NCI-H774 (cell line): ENCODE data around the gene ZSCAN31.
A peak's percentile ranks its signal among the peaks of the same experiment; 100 is the strongest.
"Not testable (repeated sequence)": the region's sequence is repeated elsewhere in the genome, so short reads cannot be mapped to it uniquely, and the experiment has no call there.

ENCODE experiments used
- DNase-seq: peaks from one replicate; lab custom pipeline; 2025; lab: John Stamatoyannopoulos, UW

The ZSCAN31 gene

DNA sequence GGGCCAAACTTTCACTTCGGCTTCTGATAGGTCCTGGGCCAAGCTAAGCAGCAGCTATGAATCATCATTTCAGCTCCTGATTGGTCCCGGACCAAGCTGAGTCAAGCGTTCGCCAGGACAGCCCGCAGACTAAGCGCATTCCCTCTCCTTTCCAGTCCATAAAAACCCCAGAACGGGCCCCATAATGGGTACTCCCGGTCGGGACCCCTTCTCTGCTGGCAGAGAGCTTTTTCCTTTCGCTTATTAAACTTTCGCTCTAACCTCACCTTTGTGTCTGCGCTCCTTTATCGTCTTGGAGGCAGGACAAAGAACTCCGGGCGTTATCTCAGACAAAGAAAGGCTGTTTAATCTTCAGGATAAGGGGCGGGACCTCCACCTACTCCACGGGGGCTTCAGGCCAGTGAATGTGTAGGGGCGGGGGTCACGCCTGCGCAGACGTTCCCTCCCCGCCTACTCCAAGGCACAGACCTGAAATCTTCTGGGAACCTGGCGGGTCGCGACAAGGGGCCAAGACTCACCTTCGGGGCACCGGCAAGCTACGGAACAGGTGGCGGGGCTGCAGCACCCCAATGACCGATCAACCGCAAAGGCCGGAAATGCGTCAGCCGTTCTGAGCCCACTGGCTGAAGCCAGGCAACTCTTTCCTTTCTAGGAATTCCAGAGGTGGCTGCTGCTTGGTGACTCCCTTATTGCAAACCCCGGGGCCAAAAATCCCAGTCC is at the start of gene ZSCAN31:
Gene ZSCAN31, minus strand, starts transcription at position 585 of the 720 bp plus-strand sequence. CDS start 6,465 bp downstream, outside the sequence.
- no peak for DNase-seq

DNA sequence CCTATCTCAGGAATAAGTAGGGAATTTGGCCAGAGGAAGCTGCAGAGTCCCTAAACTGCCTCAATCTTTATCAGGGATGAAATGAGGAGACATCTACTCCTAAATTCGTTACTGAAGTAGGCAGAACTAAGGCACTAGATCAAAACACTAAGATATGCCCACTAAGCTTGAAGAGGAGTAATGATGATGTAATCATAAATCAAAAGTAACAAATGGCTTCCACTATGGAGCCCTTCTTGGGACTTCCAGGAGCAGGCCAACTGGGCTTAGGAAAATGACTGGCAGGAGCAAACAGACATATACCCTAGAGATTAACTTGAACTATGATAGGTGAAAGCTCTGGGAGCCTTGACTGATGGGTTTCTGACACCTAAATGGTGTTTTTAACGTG is 48.2 kb upstream of the ZSCAN31 start:
- no peak for DNase-seq

DNA sequence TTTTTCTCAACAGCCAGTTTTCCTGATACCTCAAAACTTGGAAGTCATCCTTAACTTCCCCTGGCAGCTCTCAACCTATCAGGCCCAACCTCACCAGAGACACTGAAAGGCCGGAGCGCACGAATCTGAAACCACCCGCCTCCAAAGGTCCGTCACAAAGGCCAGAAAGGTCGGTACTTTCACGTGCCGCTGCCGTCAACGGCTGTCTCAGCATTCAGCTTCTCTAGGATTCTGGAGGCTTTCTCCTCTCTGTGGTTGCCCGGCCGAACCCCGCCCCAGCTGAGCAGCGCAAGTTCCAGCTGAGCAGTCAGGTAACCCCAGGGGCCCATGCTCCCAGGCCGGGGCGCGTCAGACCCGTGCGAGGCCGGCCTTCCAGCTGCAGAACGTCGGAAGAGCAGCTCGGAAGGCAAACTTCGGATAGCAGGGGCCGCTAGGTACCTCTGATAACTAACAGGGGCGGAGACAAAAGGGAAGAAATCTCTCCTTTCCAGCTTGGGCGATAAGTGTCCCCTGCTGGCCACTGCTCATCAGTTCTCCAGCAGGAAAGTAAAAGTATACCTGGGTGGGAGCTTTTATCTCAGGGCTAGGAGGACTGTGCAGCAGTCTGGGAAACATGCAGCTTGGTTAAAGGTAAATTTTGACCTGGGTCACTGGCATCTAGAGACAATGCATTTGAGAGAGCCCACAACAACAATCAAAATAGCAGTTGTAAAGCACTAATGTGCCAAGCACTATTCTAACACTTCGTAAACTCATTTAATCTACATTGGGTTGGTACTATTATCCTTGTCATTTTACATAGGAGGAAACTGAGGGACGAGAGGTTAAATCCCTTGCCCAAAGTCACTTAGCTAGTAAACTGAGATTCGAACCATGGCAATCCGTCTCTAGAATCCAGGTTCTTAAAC is 47.5 kb upstream of the ZSCAN31 start:
- DNase-seq: peak; percentile 75

DNA sequence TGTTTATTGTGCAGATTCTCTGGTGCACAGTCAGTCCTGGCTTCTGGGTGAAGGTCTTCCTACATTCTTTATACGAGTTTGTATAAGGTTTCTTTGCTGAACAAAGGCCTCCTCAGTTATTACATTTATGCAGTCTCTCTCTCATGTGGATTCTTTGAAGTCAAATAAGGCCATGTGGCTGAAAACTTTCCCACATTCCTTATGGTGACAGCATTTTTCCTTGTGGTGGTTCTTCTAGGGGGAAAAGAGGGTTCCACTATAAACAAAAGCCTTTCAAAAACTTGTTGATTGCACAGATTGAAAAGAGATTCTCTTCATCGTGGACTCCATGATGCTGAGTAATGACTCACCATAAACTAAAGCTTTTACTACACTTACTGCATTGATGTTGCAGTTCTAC is 44.4 kb upstream of the ZSCAN31 start:
- DNase-seq: no peak

DNA sequence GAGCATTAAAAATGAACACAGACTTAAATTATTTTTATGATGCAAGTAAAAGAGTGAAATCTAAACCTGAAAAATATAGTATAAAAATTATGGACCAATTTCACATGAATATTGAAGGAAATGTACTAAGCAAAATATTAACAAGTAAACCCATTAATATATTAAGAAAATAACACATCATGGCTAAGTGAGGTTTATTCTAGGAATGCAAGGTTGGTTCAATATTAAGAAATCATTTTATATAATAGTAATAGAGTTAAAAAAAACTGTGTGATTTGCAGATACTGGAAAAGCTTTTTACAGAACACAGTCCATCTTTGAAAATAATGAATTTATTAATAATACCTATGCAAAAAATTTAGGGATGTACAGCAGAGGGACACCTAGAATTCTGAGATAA is 42.7 kb upstream of the ZSCAN31 start:
- DNase-seq: no peak

DNA sequence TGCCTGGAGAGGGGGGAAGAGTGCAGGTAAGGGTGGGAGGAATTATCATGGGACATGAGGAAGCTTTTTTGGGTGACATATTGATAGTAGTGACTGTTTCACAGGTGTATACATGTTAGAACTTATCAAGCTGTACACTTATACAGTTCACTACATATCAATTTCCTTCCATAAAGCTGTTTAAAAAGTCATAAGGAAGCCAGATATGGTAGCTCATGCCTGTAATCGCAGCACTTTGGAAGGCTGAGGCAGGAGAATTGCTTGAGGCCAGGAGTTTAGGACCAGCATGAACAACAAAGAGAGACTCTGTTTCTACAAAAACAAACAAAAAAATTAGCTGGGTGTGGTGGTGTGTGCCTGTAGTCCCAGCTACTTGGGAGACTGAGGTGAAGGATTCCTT is 41.9 kb upstream of the ZSCAN31 start:
- no peak for DNase-seq

DNA sequence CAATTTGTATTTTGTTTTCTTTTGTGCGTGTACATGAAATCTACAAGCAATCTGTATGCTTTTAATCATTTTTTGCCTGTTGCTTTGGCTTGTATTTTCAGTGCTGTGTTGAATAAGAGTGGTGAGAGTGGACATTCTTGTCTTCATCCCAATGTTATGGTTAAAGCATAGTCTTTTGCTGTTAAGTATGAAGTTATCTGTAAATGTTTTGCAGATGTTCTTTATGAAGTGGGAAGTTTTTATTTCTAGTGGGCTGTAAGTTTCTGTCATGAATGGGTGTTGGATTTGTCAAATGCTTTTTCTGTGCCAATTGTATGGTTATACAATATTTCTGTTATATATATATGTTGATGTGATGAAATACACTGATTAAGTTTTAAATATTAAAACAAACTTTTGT is 38.0 kb upstream of the ZSCAN31 start:
- no peak for DNase-seq

DNA sequence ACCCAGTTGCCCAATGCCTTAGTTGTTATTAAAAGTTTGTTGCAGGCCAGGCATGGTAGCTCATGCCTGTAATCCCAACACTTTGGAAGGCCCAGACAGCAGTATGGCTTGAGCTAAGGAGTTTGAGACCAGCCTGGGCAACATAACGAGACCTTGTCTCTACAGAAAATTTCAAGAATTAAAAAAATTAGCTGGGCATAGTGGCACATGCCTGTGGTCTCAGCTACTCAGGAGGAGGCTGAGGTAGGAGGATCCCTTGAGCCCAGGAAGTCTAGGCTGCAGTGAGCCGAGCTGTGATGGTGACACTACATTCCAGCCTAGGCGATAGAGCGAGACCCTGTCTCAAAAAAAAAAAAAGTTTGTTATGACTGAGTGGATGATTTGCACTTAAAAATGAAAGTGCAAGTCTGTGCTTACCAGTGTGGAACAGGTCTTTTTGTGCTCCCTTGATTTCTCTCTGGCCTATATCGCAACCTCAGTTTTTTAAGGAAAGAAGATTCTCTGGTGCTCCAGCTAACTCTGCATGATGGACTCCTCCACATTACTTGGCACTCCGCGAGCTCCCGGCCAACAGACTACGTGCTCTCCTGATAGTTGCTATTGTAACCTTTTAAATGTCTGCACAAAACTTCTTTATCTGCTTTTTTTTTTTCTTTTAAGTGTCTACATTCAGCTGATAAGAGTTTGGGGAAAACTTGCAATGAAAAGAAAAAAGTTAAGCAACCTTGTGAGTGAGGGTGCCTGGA is 35.9 kb upstream of the ZSCAN31 start:
- DNase-seq: no peak

DNA sequence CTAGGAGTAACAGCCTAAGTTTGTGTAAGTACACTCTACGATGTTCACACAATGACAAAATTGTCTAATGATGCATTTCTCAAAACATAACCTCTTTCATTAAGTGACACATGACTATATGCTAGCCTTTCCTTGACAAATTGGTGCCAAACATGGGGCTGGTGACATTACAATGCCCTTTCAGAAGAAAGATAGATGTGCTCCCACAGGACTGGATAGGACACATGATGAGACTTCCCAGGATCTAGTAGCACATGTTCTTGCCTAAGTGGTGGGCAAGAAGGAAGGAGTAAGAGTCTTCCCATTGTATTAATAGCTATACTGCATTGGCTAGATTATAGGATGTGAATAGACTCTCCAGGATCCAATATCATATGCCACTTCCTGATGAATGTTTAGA is 35.3 kb upstream of the ZSCAN31 start:
- DNase-seq: no peak

DNA sequence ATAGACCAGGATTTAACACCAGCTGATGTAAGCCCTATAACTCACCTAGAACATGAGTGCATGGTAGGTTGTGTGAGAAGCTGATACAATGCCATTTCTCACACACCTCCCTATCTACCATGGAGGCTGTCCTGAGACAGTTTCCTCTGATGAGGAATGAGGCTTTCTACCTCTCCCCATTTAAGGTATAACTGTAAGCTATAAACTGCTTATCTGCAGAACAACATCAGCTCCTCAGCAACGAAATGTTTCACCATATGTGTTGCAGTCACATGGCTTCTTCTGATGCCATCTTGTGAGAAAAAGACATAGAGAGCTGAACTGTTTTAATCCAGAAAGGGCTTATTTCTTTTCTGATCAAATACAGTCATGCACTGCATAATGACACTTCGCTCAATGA is 34.5 kb upstream of the ZSCAN31 start:
- DNase-seq: no peak

DNA sequence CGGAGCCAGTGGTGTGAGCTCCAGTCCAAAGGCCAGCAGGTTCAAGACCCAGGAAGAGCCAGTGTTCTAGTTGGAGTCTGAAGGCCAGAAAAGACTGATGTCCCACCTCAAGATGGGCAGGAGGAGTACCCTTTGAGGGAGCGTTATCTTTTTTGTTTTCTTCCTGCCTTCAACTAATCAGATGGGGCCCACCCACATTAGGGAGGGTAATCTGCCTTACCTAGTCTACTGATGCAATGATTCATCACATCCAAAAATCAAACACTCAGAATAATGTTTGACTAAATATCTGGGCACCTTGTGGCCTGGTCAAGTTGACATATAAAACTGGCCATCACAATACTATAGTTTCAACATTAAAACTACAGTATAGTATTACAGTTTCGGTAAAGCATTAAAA is 33.5 kb upstream of the ZSCAN31 start:
- no peak for DNase-seq

DNA sequence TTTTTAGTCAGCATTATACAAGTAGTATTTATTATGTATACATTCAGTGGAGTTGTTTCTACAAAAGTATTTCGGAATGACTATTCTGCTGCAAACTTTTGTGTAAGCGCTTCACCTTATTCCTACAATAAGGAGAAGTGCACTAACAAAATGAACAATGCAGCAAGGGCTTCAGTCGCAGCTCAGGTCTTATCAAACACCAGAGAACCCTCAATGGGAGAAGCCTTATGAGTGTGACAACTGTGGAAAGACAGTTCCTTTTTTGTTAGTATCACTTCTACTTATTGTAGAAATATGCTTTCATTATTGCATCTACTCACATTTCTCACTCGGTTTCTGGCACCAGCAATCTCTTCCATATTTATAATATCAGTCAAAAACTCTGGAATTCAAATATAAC is 32.6 kb upstream of the ZSCAN31 start:
- no peak for DNase-seq

DNA sequence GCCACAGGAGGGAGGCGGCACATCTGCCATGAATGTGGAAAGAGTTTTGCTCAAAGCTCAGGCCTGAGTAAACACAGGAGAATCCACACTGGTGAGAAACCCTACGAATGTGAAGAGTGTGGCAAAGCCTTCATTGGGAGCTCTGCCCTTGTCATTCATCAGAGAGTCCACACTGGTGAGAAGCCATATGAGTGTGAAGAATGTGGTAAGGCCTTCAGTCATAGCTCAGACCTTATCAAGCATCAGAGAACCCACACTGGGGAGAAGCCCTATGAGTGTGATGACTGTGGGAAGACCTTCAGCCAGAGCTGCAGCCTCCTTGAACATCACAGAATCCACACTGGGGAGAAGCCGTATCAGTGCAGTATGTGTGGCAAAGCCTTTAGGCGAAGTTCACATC is 29.6 kb upstream of the ZSCAN31 start:
- DNase-seq: not testable (repeated sequence)

DNA sequence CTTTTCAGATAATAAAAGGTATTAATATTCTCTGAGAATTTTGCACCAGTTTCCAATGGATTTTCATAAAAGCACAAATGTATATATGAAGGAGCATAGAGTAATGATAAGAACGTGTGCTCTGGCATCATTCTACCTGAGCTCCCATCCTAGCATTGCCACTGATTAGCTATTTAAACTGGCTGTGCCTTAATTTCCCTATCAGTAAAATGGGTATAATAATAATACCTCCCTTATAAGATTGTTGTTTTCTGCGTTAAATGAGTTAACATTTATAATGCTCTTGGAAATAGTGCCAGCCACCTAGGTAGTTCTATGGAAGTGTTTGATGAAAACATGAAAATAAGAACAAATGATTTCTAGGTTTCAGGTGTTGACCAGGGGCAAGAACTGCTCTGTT is 25.0 kb upstream of the ZSCAN31 start:
- DNase-seq: no peak

DNA sequence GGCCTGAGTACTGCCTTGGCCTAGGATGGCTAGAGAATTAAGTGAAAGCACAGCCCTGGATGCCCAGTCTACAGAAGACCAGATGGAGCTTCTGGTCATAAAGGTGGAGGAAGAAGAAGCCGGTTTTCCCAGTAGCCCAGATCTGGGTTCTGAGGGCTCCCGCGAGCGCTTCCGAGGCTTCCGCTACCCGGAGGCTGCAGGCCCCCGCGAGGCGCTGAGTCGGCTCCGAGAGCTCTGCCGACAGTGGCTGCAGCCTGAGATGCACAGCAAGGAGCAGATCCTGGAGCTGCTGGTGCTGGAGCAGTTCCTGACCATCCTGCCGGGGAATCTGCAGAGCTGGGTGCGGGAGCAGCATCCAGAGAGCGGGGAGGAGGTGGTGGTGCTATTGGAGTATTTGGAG is 23.6 kb upstream of the ZSCAN31 start:
- not testable (repeated sequence) for DNase-seq

DNA sequence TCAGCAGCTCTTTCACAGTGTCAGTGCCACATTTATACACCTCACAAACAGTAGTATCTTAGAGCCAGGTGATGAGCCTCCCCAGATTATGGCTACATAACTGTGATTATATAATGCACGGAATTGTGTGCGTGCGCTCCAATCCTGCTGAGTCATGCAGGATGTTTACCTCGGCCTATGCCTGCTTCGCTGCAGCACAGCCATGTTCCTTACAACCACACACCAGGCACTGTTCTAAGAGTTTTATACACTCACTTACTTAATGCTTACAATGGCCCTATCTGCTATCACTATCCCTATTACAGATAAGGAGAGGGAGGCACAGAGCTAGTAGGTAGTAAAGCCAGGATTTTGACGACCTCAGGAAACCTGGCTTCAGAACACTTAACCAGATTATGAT is 21.1 kb upstream of the ZSCAN31 start:
- DNase-seq: no peak

DNA sequence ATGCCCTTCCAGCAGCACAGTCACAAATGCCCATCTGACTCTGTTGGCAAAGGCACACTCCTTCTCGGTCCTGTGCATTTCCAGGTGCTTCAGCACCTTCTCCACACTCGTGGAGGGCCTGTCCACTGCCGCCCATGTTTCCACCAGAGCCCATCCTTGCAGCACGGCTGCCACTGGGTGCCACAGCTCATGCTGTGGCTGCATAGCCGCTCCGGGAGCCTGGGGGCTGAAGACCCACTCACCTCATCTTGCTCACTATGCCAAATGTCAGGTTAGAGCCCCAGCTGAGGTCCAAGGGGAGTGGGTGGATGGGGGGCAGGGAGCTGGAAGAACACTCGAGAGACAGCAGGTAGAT is 20.7 kb upstream of the ZSCAN31 start:
- no peak for DNase-seq

DNA sequence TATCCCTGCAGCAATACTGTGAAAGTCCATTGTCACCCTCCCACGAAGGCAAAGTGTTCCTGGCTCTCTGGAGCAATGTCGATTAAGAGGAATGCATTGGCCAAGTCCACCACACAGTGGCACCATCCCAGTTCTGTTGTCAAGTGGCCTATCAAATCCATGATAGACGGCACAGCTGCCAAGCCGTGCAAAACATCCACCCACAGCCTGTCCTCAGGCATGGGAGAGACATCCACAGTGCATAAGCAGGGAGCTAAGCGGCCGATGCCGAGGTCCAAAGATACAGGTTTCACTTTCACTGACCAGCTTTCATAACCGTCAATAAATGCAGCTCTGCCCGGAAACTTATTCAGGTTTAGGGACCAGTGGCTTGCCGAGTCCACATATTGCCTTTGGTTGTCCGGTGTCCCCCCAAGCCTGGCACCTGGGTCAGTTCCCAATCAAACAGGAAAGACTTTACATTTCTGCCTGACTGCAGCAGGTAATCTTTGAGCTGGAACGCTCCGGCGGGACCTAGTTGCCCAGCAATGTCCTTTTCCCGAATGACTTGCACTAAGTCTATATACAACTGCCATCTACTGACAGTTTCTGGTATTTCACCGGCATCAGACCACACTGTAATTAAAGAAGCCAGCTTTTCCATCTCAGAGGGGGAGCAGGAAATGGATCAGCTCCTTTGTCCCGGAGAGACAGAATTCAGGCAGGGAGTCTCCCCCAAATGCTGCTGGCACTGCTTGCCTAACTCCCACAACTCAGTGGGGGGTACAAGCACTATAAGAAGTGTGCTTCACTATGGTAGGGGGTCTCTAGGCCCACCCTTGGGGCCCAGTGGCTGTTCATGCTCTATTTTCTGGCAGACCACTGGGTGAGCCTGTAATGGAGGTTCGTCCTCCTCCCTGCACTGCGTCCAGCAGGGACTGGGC is 20.1 kb upstream of the ZSCAN31 start:
- peak; percentile 83 for DNase-seq

DNA sequence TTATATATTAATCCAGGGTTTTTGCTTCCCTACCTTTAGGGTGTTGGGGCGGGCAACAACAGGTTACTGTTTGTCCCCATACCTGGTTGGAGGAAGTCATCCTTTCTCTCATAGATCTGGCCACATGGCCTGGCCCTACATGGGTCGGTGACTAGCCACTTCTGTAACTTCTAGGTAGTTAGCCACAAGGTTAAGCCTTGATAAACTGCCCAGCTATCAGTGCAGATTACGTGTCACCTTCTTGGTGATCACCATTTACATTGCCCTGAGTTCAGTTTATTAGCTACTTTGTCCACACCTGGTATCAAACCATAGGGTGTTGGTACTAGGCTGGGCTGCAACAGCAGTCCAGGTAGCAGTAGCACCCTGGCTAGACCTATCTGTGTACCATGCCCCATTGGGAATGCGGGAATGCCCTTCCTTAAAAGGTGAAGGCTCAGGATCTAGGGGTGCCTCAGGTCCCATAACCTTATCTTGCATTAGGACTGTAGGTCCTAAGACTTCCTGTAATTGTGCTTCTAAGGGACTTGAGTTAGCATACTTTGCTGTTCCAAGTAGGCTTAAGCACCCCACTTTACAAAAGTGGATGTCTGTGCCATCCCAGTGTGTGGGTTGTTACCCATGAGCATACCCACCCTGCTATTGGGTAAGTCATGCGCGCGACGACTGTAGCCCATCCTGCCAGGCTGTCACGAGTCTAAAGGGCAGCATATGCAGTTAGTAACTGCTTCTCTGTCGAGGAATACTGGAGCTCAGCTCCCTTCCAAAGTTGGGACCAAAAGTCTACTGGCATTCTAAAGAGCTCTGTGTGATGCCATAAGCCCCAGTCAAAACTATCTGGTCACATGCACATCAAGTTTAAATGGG is 19.0 kb upstream of the ZSCAN31 start:
- DNase-seq: no peak

DNA sequence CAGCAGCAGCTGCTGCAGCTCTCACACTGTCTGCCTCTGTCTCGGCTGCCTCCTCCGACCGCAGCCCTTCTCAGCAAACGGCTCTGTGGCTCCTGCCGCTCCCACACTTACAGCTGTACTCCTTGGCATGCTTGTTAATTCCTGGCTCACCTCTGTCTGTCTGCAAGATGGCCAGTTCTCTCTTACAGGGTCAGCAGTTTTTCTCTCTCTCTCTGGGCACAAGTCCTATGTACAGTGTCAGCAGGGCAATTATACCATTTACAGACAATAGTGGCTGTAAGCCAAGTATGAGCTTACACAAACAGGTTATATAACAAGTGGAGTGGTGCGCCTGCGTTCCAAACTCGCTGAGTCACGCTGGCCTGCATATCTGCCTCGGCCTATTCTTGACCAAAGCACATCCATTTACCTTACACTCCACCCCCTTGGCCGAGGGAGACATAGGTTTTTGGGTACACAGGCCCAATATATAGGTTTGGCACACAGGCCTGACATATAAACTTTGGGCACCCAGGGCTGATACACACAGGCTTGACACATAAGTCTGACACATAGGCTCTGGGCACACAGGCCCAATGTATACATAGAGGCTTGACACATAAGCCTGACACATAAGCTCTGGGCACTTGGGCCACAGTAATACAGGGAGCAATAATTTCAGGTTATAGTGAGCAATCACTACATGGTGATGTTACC is 18.2 kb upstream of the ZSCAN31 start:
- peak; percentile 86 for DNase-seq
